ENCODE data around the gene ITPK1.
"Not testable (repeated sequence)": the region's sequence is repeated elsewhere in the genome, so short reads cannot be mapped to it uniquely, and the experiment has no call there.

Gene ITPK1

DNA sequence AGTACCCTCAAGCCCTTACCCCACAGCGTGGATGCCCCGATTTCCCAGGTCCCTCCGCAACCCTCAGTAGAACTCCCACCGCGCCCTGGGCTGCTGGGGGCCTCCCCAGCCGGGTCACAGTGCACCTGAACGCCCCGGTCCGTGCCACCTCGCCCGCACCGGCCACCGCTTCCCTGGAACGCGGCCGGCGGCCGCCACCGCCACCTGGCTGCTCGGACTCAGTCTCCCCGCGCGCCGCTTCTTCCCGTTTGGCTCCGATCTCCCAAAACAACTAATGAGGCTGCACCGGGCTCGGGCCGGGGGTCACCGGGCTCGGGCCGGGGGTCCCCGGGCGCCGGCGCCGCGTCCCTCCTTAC lies 1.0 kb downstream of the ITPK1 start:
- Histone ChIP-seq H3K27me3 (ENCODE audit: control insufficient read depth in 2 of 2, insufficient read depth in 2 of 2, low read length in 2 of 2) (no peaks in the 10 kb centered on the region), H3K9me3 (ENCODE audit: control insufficient read depth in 2 of 2, low read length in 2 of 2) (no peaks in the 10 kb centered on the region), H3K27ac (ENCODE audit: low read depth in 2 of 2, low read length in 2 of 2) (peak overlapping the region; percentile 81 to 86), H3K4me1 (ENCODE audit: control insufficient read depth in 2 of 2, insufficient read depth in 2 of 2, low read length in 2 of 2) (peaks cover 21 to 27% of the 10 kb centered on the region in 2 donors), H3K4me3 (ENCODE audit: low read length in 2 of 2) (peak overlapping the region; percentile 86 to 87), H3K36me3 (ENCODE audit: control insufficient read depth in 2 of 2, insufficient read depth in 2 of 2, low read length in 2 of 2) (peaks cover 0 to 3% of the 10 kb centered on the region in 2 donors), H3K9ac (ENCODE audit: low read depth in 1 of 2, low read length in 2 of 2) (peak overlapping the region; percentile 86 to 87)

DNA sequence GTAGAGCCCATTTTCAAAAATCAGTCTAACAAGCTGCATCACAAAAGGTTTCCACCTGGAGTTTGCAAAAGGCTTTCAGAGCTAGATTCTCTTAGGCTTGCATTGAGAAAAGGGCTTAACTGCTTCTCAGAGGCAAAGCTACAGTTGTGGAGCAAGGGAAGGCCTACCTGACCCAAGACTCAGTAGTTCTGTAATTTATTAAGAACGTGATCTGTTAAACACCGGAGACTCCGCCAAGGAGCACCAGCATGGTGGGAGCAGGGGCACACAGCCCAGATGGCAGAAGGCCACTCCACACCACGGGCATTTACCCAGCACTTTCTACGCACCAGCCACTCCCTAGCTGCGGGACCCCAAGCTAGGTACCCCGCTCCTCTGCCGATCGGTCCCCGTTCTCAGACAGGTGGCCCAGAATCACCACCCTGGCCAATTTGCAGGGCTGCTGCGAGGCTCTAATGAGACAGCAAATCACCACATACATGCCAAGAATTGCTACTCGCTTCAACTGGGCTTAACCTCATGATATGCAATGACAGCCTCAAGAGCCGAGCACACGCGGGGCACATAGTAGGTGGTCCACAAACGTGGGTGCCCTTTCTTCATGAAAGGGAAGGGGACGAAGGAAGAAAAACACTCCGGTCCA lies 1.5 kb downstream of the ITPK1 start:
- Histone ChIP-seq H3K4me1 (ENCODE audit: control insufficient read depth in 2 of 2, insufficient read depth in 2 of 2, low read length in 2 of 2) (peaks cover 24 to 27% of the 10 kb centered on the region in 2 donors), H3K27ac (ENCODE audit: low read depth in 2 of 2, low read length in 2 of 2) (peak overlapping the region; percentile 81 to 86), H3K9ac (ENCODE audit: low read depth in 1 of 2, low read length in 2 of 2) (peak overlapping the region; percentile 86 to 87), H3K27me3 (ENCODE audit: control insufficient read depth in 2 of 2, insufficient read depth in 2 of 2, low read length in 2 of 2) (no peaks in the 10 kb centered on the region), H3K9me3 (ENCODE audit: control insufficient read depth in 2 of 2, low read length in 2 of 2) (no peaks in the 10 kb centered on the region), H3K4me3 (ENCODE audit: low read length in 2 of 2) (peak overlapping the region; percentile 86 to 87), H3K36me3 (ENCODE audit: control insufficient read depth in 2 of 2, insufficient read depth in 2 of 2, low read length in 2 of 2) (peaks cover 0 to 3% of the 10 kb centered on the region in 2 donors)

DNA sequence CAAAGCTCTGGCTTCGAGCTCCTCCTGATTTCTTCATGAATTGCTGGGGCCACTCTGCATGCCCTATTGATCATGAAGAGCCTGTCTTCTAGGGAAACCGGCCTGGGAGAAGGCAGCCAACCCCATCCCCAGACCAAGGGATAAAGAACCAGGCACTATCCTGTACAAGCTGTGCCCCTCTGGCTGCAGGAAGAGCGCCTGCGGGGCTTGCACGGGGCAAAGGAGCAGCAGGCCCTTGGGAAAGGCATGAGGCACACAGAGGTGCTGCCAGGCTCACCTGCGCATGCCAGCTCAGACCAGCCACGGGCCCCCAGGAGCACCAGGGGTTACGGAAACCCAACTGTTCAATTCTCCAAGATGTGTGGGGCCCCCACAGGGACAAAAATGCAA lies 2.1 kb downstream of the ITPK1 start:
- H3K9ac ChIP-seq (ENCODE audit: low read depth in 1 of 2, low read length in 2 of 2) = peak overlapping the region; percentile 86 to 87
- peak overlapping the region; percentile 86 to 87 for H3K4me3 ChIP-seq (ENCODE audit: low read length in 2 of 2)
- H3K27me3 ChIP-seq (ENCODE audit: control insufficient read depth in 2 of 2, insufficient read depth in 2 of 2, low read length in 2 of 2) = no peaks in the 10 kb centered on the region
- peaks cover 0 to 3% of the 10 kb centered on the region in 2 donors for H3K36me3 ChIP-seq (ENCODE audit: control insufficient read depth in 2 of 2, insufficient read depth in 2 of 2, low read length in 2 of 2)
- peak overlapping the region; percentile 81 to 86 for H3K27ac ChIP-seq (ENCODE audit: low read depth in 2 of 2, low read length in 2 of 2)
- no peaks in the 10 kb centered on the region for H3K9me3 ChIP-seq (ENCODE audit: control insufficient read depth in 2 of 2, low read length in 2 of 2)
- H3K4me1 ChIP-seq (ENCODE audit: control insufficient read depth in 2 of 2, insufficient read depth in 2 of 2, low read length in 2 of 2) = peaks cover 24 to 27% of the 10 kb centered on the region in 2 donors

DNA sequence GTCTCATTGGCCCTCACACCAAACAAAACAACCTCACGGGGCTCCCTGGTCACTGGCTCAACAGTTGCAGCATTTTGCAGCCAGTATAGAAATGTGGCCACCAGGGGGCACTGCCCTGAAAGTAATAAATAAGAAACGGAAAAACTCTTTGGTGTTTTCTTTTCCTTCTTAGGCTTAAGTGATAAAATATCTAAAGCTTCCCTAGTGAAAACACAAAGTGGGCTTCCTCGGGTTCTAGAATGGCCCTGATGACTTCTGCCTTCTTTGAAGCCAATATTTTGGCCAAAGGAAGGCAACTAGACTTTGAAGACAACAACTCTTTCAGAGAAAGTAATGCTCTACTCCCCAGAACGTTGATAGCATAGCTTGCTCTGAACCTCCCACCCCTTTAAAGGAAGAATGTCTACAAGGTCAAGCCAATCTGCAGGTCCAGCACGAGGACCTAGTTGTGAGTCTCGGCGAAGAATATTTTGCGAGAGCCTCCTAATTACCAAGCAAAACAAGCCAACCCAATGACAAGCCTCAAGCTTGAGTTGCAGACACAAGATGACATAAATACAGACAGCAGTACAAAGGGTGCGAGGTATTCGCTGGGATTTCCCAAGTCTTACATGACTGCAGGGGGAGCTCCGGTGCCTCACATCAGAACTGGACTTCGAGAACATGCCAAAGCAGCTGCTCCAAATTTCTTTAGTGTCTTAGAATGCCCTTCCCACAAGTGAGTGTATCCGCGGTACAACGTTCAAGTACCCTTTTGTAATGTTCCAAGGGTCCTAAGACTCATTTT lies 2.6 kb downstream of the ITPK1 start:
- Histone ChIP-seq H3K27me3 (ENCODE audit: control insufficient read depth in 2 of 2, insufficient read depth in 2 of 2, low read length in 2 of 2) (no peaks in the 10 kb centered on the region), H3K9me3 (ENCODE audit: control insufficient read depth in 2 of 2, low read length in 2 of 2) (no peaks in the 10 kb centered on the region), H3K27ac (ENCODE audit: low read depth in 2 of 2, low read length in 2 of 2) (peak overlapping the region; percentile 81 to 86), H3K4me1 (ENCODE audit: control insufficient read depth in 2 of 2, insufficient read depth in 2 of 2, low read length in 2 of 2) (peaks cover 24 to 28% of the 10 kb centered on the region in 2 donors), H3K4me3 (ENCODE audit: low read length in 2 of 2) (peak overlapping the region; percentile 86 to 87), H3K9ac (ENCODE audit: low read depth in 1 of 2, low read length in 2 of 2) (peak overlapping the region; percentile 86 to 87), H3K36me3 (ENCODE audit: control insufficient read depth in 2 of 2, insufficient read depth in 2 of 2, low read length in 2 of 2) (peaks cover 0 to 3% of the 10 kb centered on the region in 2 donors)

DNA sequence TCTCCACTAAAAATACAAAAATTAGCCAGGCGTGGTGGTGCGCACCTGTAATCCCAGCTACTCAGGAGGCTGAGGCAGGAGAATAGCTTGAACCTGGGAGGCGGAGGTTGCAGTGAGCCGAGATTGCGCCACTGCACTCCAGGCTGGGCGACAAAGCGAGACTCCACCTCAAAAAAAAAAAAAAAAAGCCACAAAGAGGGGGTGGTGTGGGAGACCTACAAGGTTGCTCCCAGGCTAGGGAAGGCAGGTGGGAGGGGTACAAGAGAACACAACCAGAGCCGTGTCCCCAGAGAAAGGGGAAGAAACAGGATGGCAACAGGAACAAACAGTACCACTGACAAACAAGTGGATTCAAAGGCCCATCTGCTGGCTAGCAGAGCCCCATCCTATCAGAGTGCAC lies 4.2 kb downstream of the ITPK1 start:
- H3K27ac ChIP-seq (ENCODE audit: low read depth in 2 of 2, low read length in 2 of 2); H3K4me3 ChIP-seq (ENCODE audit: low read length in 2 of 2); H3K36me3 ChIP-seq (ENCODE audit: control insufficient read depth in 2 of 2, insufficient read depth in 2 of 2, low read length in 2 of 2); H3K9me3 ChIP-seq (ENCODE audit: control insufficient read depth in 2 of 2, low read length in 2 of 2); H3K9ac ChIP-seq (ENCODE audit: low read depth in 1 of 2, low read length in 2 of 2); H3K27me3 ChIP-seq (ENCODE audit: control insufficient read depth in 2 of 2, insufficient read depth in 2 of 2, low read length in 2 of 2): not testable (repeated sequence)
- peaks cover 34 to 42% of the 10 kb centered on the region in 2 donors for H3K4me1 ChIP-seq (ENCODE audit: control insufficient read depth in 2 of 2, insufficient read depth in 2 of 2, low read length in 2 of 2)

DNA sequence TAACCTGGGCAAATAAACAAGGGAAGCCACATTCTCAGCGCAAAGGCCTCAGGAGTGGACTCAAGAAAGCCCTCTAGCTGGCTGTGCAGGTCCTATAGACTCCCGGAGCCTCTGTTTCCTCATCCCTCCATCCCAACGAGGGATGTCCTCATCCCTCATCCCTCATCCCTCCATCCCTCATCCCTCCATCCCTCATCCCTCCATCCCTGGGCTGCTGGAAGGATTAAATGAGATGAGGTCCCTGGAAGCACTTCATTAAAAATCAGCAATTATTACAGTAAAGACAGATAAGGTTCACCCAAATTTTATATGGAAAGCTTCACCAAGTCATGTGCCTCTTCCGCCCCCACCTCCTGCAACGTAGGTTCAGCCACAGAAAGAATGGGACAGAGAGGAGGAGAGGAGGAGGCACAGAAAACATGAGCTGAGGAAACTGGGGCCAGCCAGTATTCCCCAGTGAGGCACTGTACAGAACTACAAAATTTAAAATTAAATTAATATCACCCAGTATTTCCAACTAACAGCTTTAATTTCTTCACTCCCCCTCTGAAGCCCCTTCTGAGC lies 4.8 kb downstream of the ITPK1 start:
- Histone ChIP-seq H3K9ac (ENCODE audit: low read depth in 1 of 2, low read length in 2 of 2) (no peak overlapping the region), H3K9me3 (ENCODE audit: control insufficient read depth in 2 of 2, low read length in 2 of 2) (no peaks in the 10 kb centered on the region), H3K36me3 (ENCODE audit: control insufficient read depth in 2 of 2, insufficient read depth in 2 of 2, low read length in 2 of 2) (peaks cover 0 to 3% of the 10 kb centered on the region in 2 donors), H3K4me1 (ENCODE audit: control insufficient read depth in 2 of 2, insufficient read depth in 2 of 2, low read length in 2 of 2) (peaks cover 35 to 37% of the 10 kb centered on the region in 2 donors), H3K27me3 (ENCODE audit: control insufficient read depth in 2 of 2, insufficient read depth in 2 of 2, low read length in 2 of 2) (no peaks in the 10 kb centered on the region), H3K27ac (ENCODE audit: low read depth in 2 of 2, low read length in 2 of 2) (no peak overlapping the region), H3K4me3 (ENCODE audit: low read length in 2 of 2) (no peak overlapping the region)

DNA sequence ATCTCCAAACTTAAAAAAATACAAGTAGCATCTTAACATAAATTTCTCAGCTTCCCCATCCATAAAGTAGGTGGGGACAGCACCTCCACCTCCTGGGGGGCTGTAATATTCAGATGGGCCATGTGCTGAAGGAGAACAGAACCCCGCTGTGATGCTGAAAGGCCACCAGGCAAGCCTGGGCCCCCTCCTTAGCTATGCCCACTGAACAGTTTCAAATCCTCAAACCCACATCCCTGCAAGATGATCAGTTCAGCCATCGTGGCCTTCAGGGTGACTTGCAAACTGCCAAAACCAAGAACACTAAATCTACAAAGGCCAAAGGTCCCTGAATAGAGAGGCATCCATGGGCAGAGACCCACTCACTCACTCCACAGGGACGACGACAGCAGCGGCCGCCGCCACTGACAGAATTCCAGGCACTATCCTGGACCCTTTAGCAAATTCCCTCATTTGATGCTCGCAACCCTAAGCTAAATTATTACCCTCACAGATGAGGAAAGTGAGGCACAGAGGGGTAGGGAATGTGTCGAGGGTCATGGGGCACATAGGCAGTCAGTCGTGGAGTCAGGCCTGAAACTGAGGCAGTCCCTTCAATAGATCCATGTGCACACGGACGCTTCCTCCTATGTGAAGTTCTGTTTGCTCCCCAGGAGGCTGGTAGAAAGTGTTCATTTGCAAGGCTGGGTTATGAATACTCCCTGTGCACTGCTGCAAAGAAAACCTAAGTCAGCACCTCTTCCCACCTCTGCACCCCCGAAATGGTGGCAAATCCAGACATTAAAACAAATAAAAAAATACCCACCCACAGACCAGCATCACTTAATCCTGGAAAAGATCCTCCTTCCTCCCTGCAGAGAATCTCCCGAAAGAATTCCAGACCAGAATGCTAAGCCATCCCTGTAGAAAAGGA lies 5.9 kb downstream of the ITPK1 start:
- H3K9ac ChIP-seq (ENCODE audit: low read depth in 1 of 2, low read length in 2 of 2) = no peak overlapping the region
- no peaks in the 10 kb centered on the region for H3K27me3 ChIP-seq (ENCODE audit: control insufficient read depth in 2 of 2, insufficient read depth in 2 of 2, low read length in 2 of 2)
- peaks cover 0 to 3% of the 10 kb centered on the region in 2 donors for H3K36me3 ChIP-seq (ENCODE audit: control insufficient read depth in 2 of 2, insufficient read depth in 2 of 2, low read length in 2 of 2)
- H3K27ac ChIP-seq (ENCODE audit: low read depth in 2 of 2, low read length in 2 of 2) = no peak overlapping the region
- no peak overlapping the region for H3K4me3 ChIP-seq (ENCODE audit: low read length in 2 of 2)
- H3K4me1 ChIP-seq (ENCODE audit: control insufficient read depth in 2 of 2, insufficient read depth in 2 of 2, low read length in 2 of 2) = peaks cover 37% of the 10 kb centered on the region in 2 donors
- H3K9me3 ChIP-seq (ENCODE audit: control insufficient read depth in 2 of 2, low read length in 2 of 2) = no peaks in the 10 kb centered on the region

DNA sequence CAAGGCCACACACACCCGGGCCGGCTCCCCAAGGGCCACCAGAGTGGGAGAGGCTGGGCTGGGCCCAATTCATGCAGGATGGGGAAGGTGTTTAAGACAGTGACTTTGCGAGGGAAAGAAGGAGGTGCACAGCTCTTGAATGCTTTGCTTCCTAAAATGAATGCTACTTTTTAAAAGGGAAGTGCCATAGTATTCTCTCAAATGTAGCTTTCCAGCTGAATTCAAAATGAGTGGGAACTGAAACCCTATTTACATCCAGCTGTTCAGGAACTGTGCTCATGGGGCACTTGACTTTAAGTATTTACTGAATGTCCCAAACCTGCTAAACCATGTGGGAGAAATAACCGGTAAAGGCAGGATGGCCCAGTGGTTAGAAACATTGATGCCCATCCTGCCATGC lies 7.6 kb downstream of the ITPK1 start:
- Histone ChIP-seq H3K9me3 (ENCODE audit: control insufficient read depth in 2 of 2, low read length in 2 of 2) (no peaks in the 10 kb centered on the region), H3K27ac (ENCODE audit: low read depth in 2 of 2, low read length in 2 of 2) (peak overlapping the region; percentile 52 to 55), H3K4me3 (ENCODE audit: low read length in 2 of 2) (peak overlapping the region in 1 of 2 donors; percentile 3), H3K27me3 (ENCODE audit: control insufficient read depth in 2 of 2, insufficient read depth in 2 of 2, low read length in 2 of 2) (no peaks in the 10 kb centered on the region), H3K36me3 (ENCODE audit: control insufficient read depth in 2 of 2, insufficient read depth in 2 of 2, low read length in 2 of 2) (peaks cover 0 to 3% of the 10 kb centered on the region in 2 donors), H3K4me1 (ENCODE audit: control insufficient read depth in 2 of 2, insufficient read depth in 2 of 2, low read length in 2 of 2) (peaks cover 29 to 33% of the 10 kb centered on the region in 2 donors), H3K9ac (ENCODE audit: low read depth in 1 of 2, low read length in 2 of 2) (no peak overlapping the region)

DNA sequence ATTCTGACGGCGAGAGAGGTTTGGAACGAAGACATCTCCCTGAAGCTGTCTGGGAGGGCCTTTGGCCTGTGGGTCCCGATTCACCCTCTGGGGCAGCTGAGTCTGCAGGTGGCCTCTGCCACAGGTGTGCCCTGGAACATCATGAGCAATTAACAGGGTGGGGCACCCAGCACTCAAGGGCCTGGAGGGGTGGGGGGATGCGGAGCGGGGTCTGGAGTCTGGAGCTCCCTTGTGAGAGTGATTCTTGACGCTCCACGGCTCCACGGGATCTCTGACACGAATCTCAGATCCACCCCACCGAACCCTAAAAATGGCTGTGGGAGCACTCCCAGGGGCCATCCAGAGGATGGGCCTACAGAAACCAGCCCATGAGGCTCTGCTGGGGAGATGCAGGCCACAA lies 8.3 kb downstream of the ITPK1 start:
- Histone ChIP-seq H3K4me1 (ENCODE audit: control insufficient read depth in 2 of 2, insufficient read depth in 2 of 2, low read length in 2 of 2) (peaks cover 25 to 31% of the 10 kb centered on the region in 2 donors), H3K36me3 (ENCODE audit: control insufficient read depth in 2 of 2, insufficient read depth in 2 of 2, low read length in 2 of 2) (peaks cover 0 to 3% of the 10 kb centered on the region in 2 donors), H3K9ac (ENCODE audit: low read depth in 1 of 2, low read length in 2 of 2) (peak overlapping the region in 1 of 2 donors; percentile 14), H3K27ac (ENCODE audit: low read depth in 2 of 2, low read length in 2 of 2) (peak overlapping the region; percentile 52 to 55), H3K4me3 (ENCODE audit: low read length in 2 of 2) (no peak overlapping the region), H3K27me3 (ENCODE audit: control insufficient read depth in 2 of 2, insufficient read depth in 2 of 2, low read length in 2 of 2) (no peaks in the 10 kb centered on the region), H3K9me3 (ENCODE audit: control insufficient read depth in 2 of 2, low read length in 2 of 2) (no peaks in the 10 kb centered on the region)

All from mucosa of rectum (tissue), 2 donors.